Esophagus squamous epithelium (tissue), 5 donors: ENCODE data around the gene ZFHX3. TPM values are rescaled to one million over a fixed set of nuclear protein-coding genes. Genes with fewer than 3 reads are reported as not detected.

Source experiments
- DNase-seq: peaks from one replicate; lab custom pipeline; 2025; lab: John Stamatoyannopoulos, UW
- H3K27ac ChIP-seq, 4 donors: fragments of 200-600 bp; sonication (generic); one replicate each; pipeline ENCODE4 v1.5.1; 2016 to 2019; ENCODE audit warnings: mild to moderate bottlenecking in 1 of 4
- H3K27me3 ChIP-seq, 4 donors: fragments of 200-600 bp; sonication (generic); 1 replicate in 3 of 4; 2 replicates in 1 of 4; pipeline versions ENCODE4 v1.5.1 to v1.6.0; 2017 to 2021; ENCODE audit warnings: antibody characterized with exemption in 1 of 4
- H3K36me3 ChIP-seq, 3 donors: fragments of 200-600 bp; sonication (generic); one replicate each; pipeline ENCODE4 v1.5.1; 2016 to 2019
- H3K4me1 ChIP-seq, 3 donors: fragments of 200-600 bp; sonication (generic); one replicate each; pipeline ENCODE4 v1.5.1; 2017 to 2019
- H3K4me3 ChIP-seq, 4 donors: fragments of 200-600 bp; sonication (generic); 1 replicate in 3 of 4; 2 replicates in 1 of 4; pipeline ENCODE4 v1.5.1; 2016 to 2019; ENCODE audit warnings: mild to moderate bottlenecking in 2 of 4, moderate library complexity in 1 of 4
- H3K9me3 ChIP-seq, 3 donors: fragments of 200-600 bp; sonication (generic); one replicate each; pipeline ENCODE4 v1.5.1; 2016 to 2019
- CTCF ChIP-seq, 6 experiments: fragments of 450-650 bp in 4 of 6; fragments of 200-600 bp in 2 of 6; sonication (generic) in 2 of 6; IDR thresholded peaks; one replicate each; pipeline ENCODE4 v1.5.1; 2016 to 2019; ENCODE audit warnings: antibody characterized with exemption in 6 of 6, mild to moderate bottlenecking in 4 of 6, moderate library complexity in 4 of 6
- POLR2A ChIP-seq, 4 donors: fragments of 450-650 bp; IDR thresholded peaks; one replicate each; pipeline ENCODE4 v1.6.1; 2017; ENCODE audit warnings: antibody characterized with exemption in 4 of 4, mild to moderate bottlenecking in 4 of 4, moderate library complexity in 3 of 4
- WGBS, 2 donors: methylation state at CpG; one replicate each; pipeline ENCODE4 v1.1.5; 2018; 5-methylcytosine and 5-hydroxymethylcytosine counted together
- intact Hi-C: fragments of 100-400 bp; cut with DNase I; formaldehyde crosslinking; loops from one replicate; pipeline ENCODE4 v1.15.0; 2022
- total RNA-seq, 4 donors: library from RNA; depleted of rRNA; stranded (reverse); fragments of >200 nt; gene quantifications; one replicate each; pipeline ENCODE4 v1.1.0, GENCODE V29; 2016
- donor health status: DM: yes; HTN: yes; CAD: no.

The ZFHX3 gene
- total RNA-seq, 4 donors from 2014 or later: 3.5 to 12.8 (median 4.5) TPM

- H3K4me3 ChIP-seq: peak overlapping the region in 1 of 4 donors; percentile 36
- intact Hi-C loops: no loop called here
- WGBS, 2 donors: 62 to 68% methylated on average over 8 to 11 of the region's 11 CpGs
Measured at GRCh38 chr16:72985148-72985941, 62.6 kb downstream of the ZFHX3 start.

DNA sequence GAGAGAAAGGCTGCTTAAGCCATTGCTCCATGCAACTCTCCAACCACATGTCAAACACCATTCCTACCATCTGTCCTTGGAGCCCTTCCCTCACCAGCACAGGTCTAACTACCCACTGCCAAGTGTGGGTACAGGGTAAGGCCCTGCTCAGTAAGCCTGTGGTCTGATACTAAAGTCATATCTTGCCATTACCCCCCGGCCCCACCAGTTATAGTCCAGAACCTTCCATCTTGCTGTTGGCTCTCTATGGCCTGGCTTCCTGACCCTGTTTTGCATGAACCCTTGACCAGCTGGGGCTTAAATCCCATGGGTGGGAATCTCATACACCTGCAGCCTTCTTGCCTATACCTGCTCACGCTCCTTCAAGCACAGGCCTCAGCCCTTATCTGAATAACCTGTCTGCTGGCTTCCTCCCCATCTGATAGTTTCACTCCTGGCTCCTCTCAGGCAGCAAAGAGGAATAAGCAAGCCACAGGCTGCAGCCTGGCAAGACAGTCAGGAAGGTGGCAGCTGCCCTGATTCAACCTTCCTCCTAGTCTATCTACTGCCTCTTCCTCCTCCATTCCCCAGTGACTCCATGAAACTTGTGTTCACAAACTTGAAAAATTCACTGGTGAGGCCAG, 64.1 kb downstream of the ZFHX3 start:
- intact Hi-C loops: no loop called here
- Histone ChIP-seq H3K9me3 (no peaks in the 10 kb centered on the region), H3K27ac (no peak overlapping the region), H3K4me1 (peaks cover 21 to 54% (median 36%) of the 10 kb centered on the region in 3 donors), H3K4me3 (no peak overlapping the region), H3K36me3 (no peaks in the 10 kb centered on the region), H3K27me3 (no peaks in the 10 kb centered on the region)
- 71 to 79% methylated on average over 2 of the region's 2 CpGs for WGBS, 2 donors
- TF ChIP-seq CTCF (IDR thresholded peaks at IDR 0.05) (no peak), POLR2A (IDR thresholded peaks at IDR 0.05) (no peak)
- DNase-seq: no peak

More at GRCh38 chr16:72985148-72985941, 62.6 kb downstream of the ZFHX3 start:
- Histone ChIP-seq H3K36me3 (no peaks in the 10 kb centered on the region), H3K27me3 (no peaks in the 10 kb centered on the region), H3K27ac (peak overlapping the region; percentile 32 to 95 (median 89)), H3K4me1 (peaks cover 33 to 67% (median 49%) of the 10 kb centered on the region in 3 donors), H3K9me3 (no peaks in the 10 kb centered on the region)
- no peak for DNase-seq
- TF ChIP-seq POLR2A (IDR thresholded peaks at IDR 0.05): no peak
- TF ChIP-seq CTCF (IDR thresholded peaks at IDR 0.05): no peak

GRCh38 chr16:72983241-72983640, 64.7 kb downstream of the ZFHX3 start:
- Histone ChIP-seq H3K36me3 (no peaks in the 10 kb centered on the region), H3K4me3 (no peak overlapping the region), H3K27me3 (no peaks in the 10 kb centered on the region), H3K27ac (no peak overlapping the region), H3K4me1 (peaks cover 19 to 54% (median 32%) of the 10 kb centered on the region in 3 donors), H3K9me3 (no peaks in the 10 kb centered on the region)
- intact Hi-C loops: no loop called here
- 89 to 97% methylated on average over 8 to 9 of the region's 9 CpGs for WGBS, 2 donors
- TF ChIP-seq CTCF (IDR thresholded peaks at IDR 0.05): no peak
- no peak for TF ChIP-seq POLR2A (IDR thresholded peaks at IDR 0.05)
- no peak for DNase-seq

DNA sequence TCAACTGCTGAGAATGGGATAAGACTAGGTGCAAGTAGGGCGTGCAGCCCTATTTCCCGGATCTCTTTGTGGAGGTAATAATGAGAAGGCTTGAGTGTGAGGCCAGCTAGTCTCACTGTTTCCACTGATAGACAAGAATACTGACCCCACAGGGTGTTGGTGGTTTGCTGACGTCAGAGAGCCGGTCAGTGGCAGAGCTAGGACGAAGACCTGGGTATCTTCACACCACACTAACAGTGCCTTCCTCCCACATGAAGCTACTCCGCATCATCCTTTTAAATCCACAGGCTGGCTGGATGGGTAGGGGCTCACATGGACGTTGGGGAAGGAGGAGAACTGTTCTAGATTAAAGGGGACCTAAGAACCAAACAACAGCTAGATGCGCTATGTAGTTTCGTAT, 68.0 kb downstream of the ZFHX3 start:
- 87 to 94% methylated on average over 5 to 9 of the region's 9 CpGs for WGBS, 2 donors
- H3K9me3 ChIP-seq: no peaks in the 10 kb centered on the region

More for the DNA sequence above, 68.0 kb downstream of the ZFHX3 start:
- intact Hi-C loops: no loop called here
- H3K27me3 ChIP-seq: no peaks in the 10 kb centered on the region
- H3K4me1 ChIP-seq: peaks cover 0 to 28% (median 4%) of the 10 kb centered on the region in 3 donors
- no peak overlapping the region for H3K27ac ChIP-seq
- H3K36me3 ChIP-seq: no peaks in the 10 kb centered on the region
- no peak overlapping the region for H3K4me3 ChIP-seq
- TF ChIP-seq POLR2A (IDR thresholded peaks at IDR 0.05) (no peak), CTCF (IDR thresholded peaks at IDR 0.05) (no peak)
- DNase-seq: no peak
